CD4-positive, alpha-beta T cell (primary cell): ENCODE measurements around the gene C20orf144. TPM values are rescaled to one million over a fixed set of nuclear protein-coding genes. Genes with fewer than 3 reads are reported as not detected.

ENCODE experiments used
- ATAC-seq: fragments of 200-7000 bp; cut with Tn5 transposase; one replicate; pipeline ENCODE4 v1.10.0; 2022; ENCODE audit warnings: mild to moderate bottlenecking; ENCODE audit not compliant: poor library complexity
- CTCF ChIA-PET: fragments of 350-600 bp; sonication (Branson Sonifier 250); formaldehyde crosslinking; loops from one replicate; lab custom pipeline; 2021; ENCODE audit warnings: antibody characterized with exemption, inconsistent platforms; lab: Charles Lee
- POLR2A ChIA-PET: fragments of 350-600 bp; sonication (Branson Sonifier 250); formaldehyde crosslinking; loops from one replicate; lab custom pipeline; 2021; ENCODE audit warnings: antibody characterized with exemption, inconsistent platforms; lab: Charles Lee
- DNase-seq, 14 experiments: peaks; one replicate each; pipeline ENCODE4 v3.0.0-alpha.2; 2013 to 2020; ENCODE audit warnings: mixed read lengths in 2 of 14
- H3K27ac ChIP-seq, 2 donors: one replicate each; pipeline versions ENCODE4 v1.5.1 to v1.7.0; 2013; ENCODE audit warnings: low read length in 2 of 2, low read depth in 1 of 2, mild to moderate bottlenecking in 1 of 2
- H3K27me3 ChIP-seq, 2 experiments: 1 replicate in 1 of 2; 2 replicates in 1 of 2; pipeline versions ENCODE4 v1.6.1 to v1.7.0; 2013; ENCODE audit warnings: low read length in 2 of 2, control low read depth in 1 of 2, mild to moderate bottlenecking in 1 of 2, moderate library complexity in 1 of 2; ENCODE audit not compliant: insufficient read depth in 2 of 2, control insufficient read depth in 1 of 2
- H3K36me3 ChIP-seq: one replicate; pipeline ENCODE4 v1.6.1; 2013; ENCODE audit warnings: low read length, control low read depth; ENCODE audit not compliant: insufficient read depth
- H3K4me1 ChIP-seq: one replicate; pipeline ENCODE4 v1.6.1; 2013; ENCODE audit warnings: low read length, control low read depth; ENCODE audit not compliant: insufficient read depth
- H3K4me3 ChIP-seq: one replicate; pipeline ENCODE4 v1.5.1; 2013; ENCODE audit warnings: mild to moderate bottlenecking, low read length, moderate library complexity
- H3K9me3 ChIP-seq, 2 experiments: 1 replicate in 1 of 2; 2 replicates in 1 of 2; pipeline versions ENCODE4 v1.6.1 to v1.7.0; 2013; ENCODE audit warnings: low read length in 2 of 2, mild to moderate bottlenecking in 2 of 2, control low read depth in 1 of 2, moderate library complexity in 1 of 2; ENCODE audit not compliant: control insufficient read depth in 1 of 2, insufficient read depth in 1 of 2
- H3K27ac Mint-ChIP-seq: one replicate; pipeline ENCODE4 v1.8.0; 2020; ENCODE audit warnings: mixed read lengths
- H3K27me3 Mint-ChIP-seq: one replicate; pipeline ENCODE4 v1.8.0; 2021; ENCODE audit warnings: mixed read lengths
- H3K36me3 Mint-ChIP-seq: one replicate; pipeline ENCODE4 v1.8.0; 2021; ENCODE audit warnings: low read depth, mixed read lengths
- H3K4me1 Mint-ChIP-seq: one replicate; pipeline ENCODE4 v1.8.0; 2021; ENCODE audit warnings: low read depth, mixed read lengths
- H3K4me3 Mint-ChIP-seq: one replicate; pipeline ENCODE4 v1.8.0; 2020; ENCODE audit warnings: mild to moderate bottlenecking, mixed read lengths
- H3K9me3 Mint-ChIP-seq: one replicate; pipeline ENCODE4 v1.8.0; 2020; ENCODE audit warnings: mixed read lengths
- intact Hi-C, 2 experiments: fragments of 100-400 bp; cut with DNase I in 1 of 2; cut with micrococcal nuclease in 1 of 2; formaldehyde crosslinking; loops; one replicate each; pipeline versions ENCODE4 v1.15.1 to v1.9.0; 2023 to 2025; cut with DNase I, micrococcal nuclease
- total RNA-seq, 174 experiments: library from RNA in 2 of 174; stranded (reverse) in 2 of 174; gene quantifications; one replicate each; pipeline ENCODE4 v1.2.3 and lab custom pipeline; 2021 to 2026
- TF ChIP-seq, protein P1 (sequence below): fragments of 200-600 bp; IDR thresholded peaks from one replicate; pipeline ENCODE4 v1.8.0; 2022; ENCODE audit warnings: antibody characterized with exemption, mild to moderate bottlenecking

C20orf144 gene
- total RNA-seq, 2 experiments from 2014 or later, result 0.17 to 0.19 TPM

DNA sequence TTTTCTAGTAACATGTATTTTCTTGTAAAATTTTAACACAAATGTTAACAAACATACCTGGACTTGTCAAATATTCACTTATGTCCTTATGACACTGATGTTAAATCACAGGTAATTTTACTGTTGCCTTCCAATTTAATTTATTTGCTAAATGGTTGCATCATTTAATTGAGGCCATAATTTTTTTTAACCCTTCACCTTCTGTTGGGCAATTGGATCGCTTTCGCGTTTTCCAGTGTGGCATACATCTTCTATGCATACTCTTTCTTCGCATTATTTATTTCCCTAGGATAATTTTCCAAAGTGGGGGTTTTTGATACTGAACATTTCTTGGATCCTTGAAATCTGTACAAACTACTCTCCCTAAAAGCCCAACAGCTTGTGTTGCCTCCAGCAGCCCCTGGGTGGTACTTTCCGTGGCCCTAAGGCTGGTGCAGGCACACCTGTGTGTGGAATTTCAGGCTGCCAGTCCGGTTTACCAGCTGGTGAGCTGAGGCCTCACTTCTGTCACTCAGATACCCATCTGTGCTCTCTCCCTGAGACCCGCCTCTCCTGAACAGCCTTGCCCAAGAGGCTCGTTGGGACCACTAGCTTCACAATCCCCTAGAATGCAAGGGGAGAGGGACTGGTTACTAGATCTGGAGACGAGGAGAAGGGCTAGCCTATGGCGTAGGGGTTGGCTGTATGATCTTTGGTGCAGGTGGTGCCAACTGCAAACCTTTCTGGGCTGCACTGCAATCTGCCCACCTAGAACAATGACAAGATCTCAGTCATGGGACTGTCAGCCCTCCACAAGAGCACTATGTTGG, 11.2 kb upstream of the C20orf144 start:
- H3K4me1 ChIP-seq, result peaks cover 9% of the 10 kb centered on the region
- ChIA-PET CTCF (interaction anchor here (0.6 to 1.1 kb wide), 2 partner anchors 17 to 19 kb away, joined by 4 read pairs; no protein-coding TSS in a partner anchor), POLR2A (interaction anchor here (1.5 kb wide), 1 partner anchor 13 kb away, joined by 4 read pairs; no protein-coding TSS in a partner anchor)
- no peaks in the 10 kb centered on the region for H3K9me3 ChIP-seq
- peaks cover 4% of the 10 kb centered on the region for H3K4me1 Mint-ChIP-seq
- no peak overlapping the region for H3K27ac Mint-ChIP-seq
- intact Hi-C loops, result no loop called here
- no peak overlapping the region for H3K4me3 ChIP-seq
- no peaks in the 10 kb centered on the region for H3K9me3 Mint-ChIP-seq
- TF ChIP-seq, protein P1, sequence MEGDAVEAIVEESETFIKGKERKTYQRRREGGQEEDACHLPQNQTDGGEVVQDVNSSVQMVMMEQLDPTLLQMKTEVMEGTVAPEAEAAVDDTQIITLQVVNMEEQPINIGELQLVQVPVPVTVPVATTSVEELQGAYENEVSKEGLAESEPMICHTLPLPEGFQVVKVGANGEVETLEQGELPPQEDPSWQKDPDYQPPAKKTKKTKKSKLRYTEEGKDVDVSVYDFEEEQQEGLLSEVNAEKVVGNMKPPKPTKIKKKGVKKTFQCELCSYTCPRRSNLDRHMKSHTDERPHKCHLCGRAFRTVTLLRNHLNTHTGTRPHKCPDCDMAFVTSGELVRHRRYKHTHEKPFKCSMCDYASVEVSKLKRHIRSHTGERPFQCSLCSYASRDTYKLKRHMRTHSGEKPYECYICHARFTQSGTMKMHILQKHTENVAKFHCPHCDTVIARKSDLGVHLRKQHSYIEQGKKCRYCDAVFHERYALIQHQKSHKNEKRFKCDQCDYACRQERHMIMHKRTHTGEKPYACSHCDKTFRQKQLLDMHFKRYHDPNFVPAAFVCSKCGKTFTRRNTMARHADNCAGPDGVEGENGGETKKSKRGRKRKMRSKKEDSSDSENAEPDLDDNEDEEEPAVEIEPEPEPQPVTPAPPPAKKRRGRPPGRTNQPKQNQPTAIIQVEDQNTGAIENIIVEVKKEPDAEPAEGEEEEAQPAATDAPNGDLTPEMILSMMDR, result no peak
- H3K36me3 Mint-ChIP-seq, result no peaks in the 10 kb centered on the region
- no peaks in the 10 kb centered on the region for H3K27me3 Mint-ChIP-seq
- H3K4me3 Mint-ChIP-seq, result no peak overlapping the region
- H3K27ac ChIP-seq, result no peak overlapping the region
- H3K27me3 ChIP-seq, result no peaks in the 10 kb centered on the region
- DNase-seq (no peak), ATAC-seq (no peak)
- H3K36me3 ChIP-seq, result no peaks in the 10 kb centered on the region

DNA sequence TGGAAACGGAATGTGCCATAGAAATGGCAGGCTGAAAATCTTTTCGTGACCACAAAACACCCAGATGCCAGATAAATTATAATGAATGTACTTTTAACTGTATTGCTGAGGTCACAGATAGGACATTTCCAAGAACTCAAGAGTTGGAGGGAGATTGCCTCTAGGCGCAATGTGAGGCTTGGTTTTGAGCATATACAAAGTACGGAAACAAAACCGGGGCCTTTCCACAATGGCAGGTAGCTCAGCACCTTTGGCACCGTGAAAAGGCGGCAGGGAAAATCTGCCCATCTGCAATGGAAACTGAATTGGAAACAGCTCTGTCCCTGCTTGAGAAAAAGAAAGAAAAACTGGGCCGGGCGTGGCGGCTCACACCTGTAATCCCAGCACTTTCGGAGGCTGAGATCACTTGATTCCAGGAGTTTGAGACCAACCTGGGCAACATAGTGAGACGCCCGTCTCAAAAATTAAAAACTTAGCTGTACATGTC, 10.5 kb upstream of the C20orf144 start:
- Mint-ChIP-seq H3K9me3 (no peaks in the 10 kb centered on the region), H3K27ac (no peak overlapping the region), H3K27me3 (no peaks in the 10 kb centered on the region), H3K4me3 (no peak overlapping the region), H3K4me1 (peaks cover 4% of the 10 kb centered on the region), H3K36me3 (no peaks in the 10 kb centered on the region)
- H3K27ac ChIP-seq, result no peak overlapping the region
- CTCF ChIA-PET, result interaction anchor here (2.8 kb wide), 1 partner anchor 16 kb away, joined by 12 read pairs; the partner anchor contains the start of gene ACTL10
- no peaks in the 10 kb centered on the region for H3K27me3 ChIP-seq
- DNase-seq, result no peak
- no peak overlapping the region for H3K4me3 ChIP-seq
- no peaks in the 10 kb centered on the region for H3K9me3 ChIP-seq
- POLR2A ChIA-PET, result interaction anchor here (1.5 kb wide), 1 partner anchor 12 kb away, joined by 4 read pairs; no protein-coding TSS in a partner anchor
- TF ChIP-seq, protein P1, result no peak
- intact Hi-C loops, result no loop called here
- ATAC-seq, result no peak
- H3K36me3 ChIP-seq, result no peaks in the 10 kb centered on the region
- peaks cover 9% of the 10 kb centered on the region for H3K4me1 ChIP-seq

DNA sequence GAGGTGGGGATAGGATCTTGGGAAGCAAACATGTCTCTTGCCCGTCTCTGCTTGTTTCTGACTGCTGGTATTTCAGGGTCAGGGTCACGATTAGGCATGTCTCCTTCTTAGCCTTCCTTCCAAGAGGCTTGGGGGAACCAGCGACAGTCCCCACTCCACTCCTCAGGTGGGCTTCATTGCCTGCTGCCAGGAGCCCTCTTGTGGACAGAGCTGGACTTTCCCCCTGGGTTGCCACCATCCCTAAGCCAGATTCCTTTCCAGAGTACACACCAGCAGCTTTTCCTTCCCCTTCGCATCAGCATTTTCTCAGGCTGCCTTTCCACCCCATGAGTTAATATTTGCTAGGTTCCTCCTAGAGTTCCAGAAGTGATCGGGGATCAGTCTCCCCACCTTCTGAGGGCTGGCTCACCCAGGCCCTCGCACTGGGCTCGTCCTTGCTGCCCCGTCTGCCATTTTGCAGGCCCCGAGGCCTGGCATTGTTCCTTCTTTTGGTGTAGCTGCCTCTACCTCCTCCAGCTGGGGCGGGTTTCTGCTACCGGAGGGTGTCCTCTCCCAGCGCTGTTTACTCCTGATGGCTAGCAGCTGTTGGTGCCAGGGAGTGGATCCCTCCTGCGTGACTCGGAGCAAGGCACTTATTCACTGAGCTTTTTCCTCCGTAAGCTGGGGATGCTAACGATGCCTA, 8.8 kb upstream of the C20orf144 start:
- Mint-ChIP-seq H3K9me3 (no peaks in the 10 kb centered on the region), H3K27ac (no peak overlapping the region), H3K36me3 (no peaks in the 10 kb centered on the region), H3K4me3 (no peak overlapping the region), H3K27me3 (no peaks in the 10 kb centered on the region), H3K4me1 (no peaks in the 10 kb centered on the region)
- no peaks in the 10 kb centered on the region for H3K4me1 ChIP-seq
- TF ChIP-seq, protein P1, result peak; percentile 58
- ChIA-PET POLR2A (interaction anchor here (0.6 kb wide), 1 partner anchor 10 kb away, joined by 3 read pairs; no protein-coding TSS in a partner anchor), CTCF (interaction anchor here (2.8 kb wide), 1 partner anchor 14 kb away, joined by 12 read pairs; the partner anchor contains the start of gene ACTL10)
- no peaks in the 10 kb centered on the region for H3K27me3 ChIP-seq
- no peak overlapping the region for H3K27ac ChIP-seq
- intact Hi-C loops, result no loop called here
- ATAC-seq (peak; percentile 41), DNase-seq (peak in 9 of 14 experiments; percentile 24 to 61 (median 35))
- no peaks in the 10 kb centered on the region for H3K36me3 ChIP-seq
- no peaks in the 10 kb centered on the region for H3K9me3 ChIP-seq
- H3K4me3 ChIP-seq, result no peak overlapping the region
